Kidney (tissue), 14 donors: ENCODE results near the gene MRPS23. TPM values are rescaled to one million over a fixed set of nuclear protein-coding genes. Genes with fewer than 3 reads are reported as not detected.

ENCODE experiments used
- DNase-seq, 5 donors: peaks; one replicate each; pipeline ENCODE4 v3.0.0-alpha.2; 2013 to 2020
- FAIRE-seq: peaks from 2 replicates; lab custom pipeline; 2012; peaks lifted over from hg19 to GRCh38; lab: Jason Lieb, UNC
- H3K27ac ChIP-seq, 2 donors: one replicate each; pipeline ENCODE4 v1.7.0; 2013; ENCODE audit warnings: low read depth in 2 of 2, low read length in 2 of 2, inconsistent platforms in 1 of 2
- H3K27me3 ChIP-seq: one replicate; pipeline ENCODE4 v1.7.1; 2013; ENCODE audit warnings: low read length, inconsistent platforms; ENCODE audit not compliant: control insufficient read depth, insufficient read depth
- H3K36me3 ChIP-seq, 3 donors: one replicate each; pipeline versions ENCODE4 v1.7.0 to v1.7.1; 2013; ENCODE audit warnings: low read length in 3 of 3, control low read depth in 1 of 3, inconsistent platforms in 1 of 3; ENCODE audit not compliant: insufficient read depth in 3 of 3, control insufficient read depth in 2 of 3
- H3K4me1 ChIP-seq, 3 donors: one replicate each; pipeline versions ENCODE4 v1.7.0 to v1.7.1; 2013; ENCODE audit warnings: low read length in 3 of 3, inconsistent platforms in 1 of 3, low read depth in 1 of 3; ENCODE audit not compliant: control insufficient read depth in 2 of 3, insufficient read depth in 2 of 3
- H3K4me3 ChIP-seq, 3 donors: one replicate each; pipeline versions ENCODE4 v1.7.0 to v1.8.1; 2013; ENCODE audit warnings: low read length in 3 of 3, control low read depth in 1 of 3, inconsistent platforms in 1 of 3
- H3K9ac ChIP-seq, 3 donors: one replicate each; pipeline versions ENCODE4 v1.7.0 to v1.7.1; 2013; ENCODE audit warnings: low read length in 3 of 3, control low read depth in 1 of 3, inconsistent platforms in 1 of 3
- H3K9me3 ChIP-seq, 3 donors: one replicate each; pipeline versions ENCODE4 v1.7.0 to v1.7.1; 2013; ENCODE audit warnings: low read length in 3 of 3, control low read depth in 1 of 3, inconsistent platforms in 1 of 3; ENCODE audit not compliant: control insufficient read depth in 2 of 3, insufficient read depth in 1 of 3
- CTCF ChIP-seq: IDR thresholded peaks from 3 replicates; pipeline ENCODE4 v1.5.1; 2012; ENCODE audit warnings: mild to moderate bottlenecking, moderate library complexity, borderline replicate concordance; ENCODE audit not compliant: insufficient read depth; ENCODE audit errors: extremely low read depth
- intact Hi-C: fragments of 100-400 bp; cut with DNase I; formaldehyde crosslinking; loops from one replicate; pipeline ENCODE4 v1.11.1; 2022
- polyA plus RNA-seq: library from polyadenylated mRNA; stranded (reverse); fragments of 350-450 nt; fragmentation: Illumina TruSeq; extraction: RNeasy Lipid Tissue Mini Kit (QIAGEN cat#74804); gene quantifications from one replicate; pipeline ENCODE4 v1.2.3, GENCODE V29; 2014; ENCODE audit warnings: low read depth, low replicate concordance; ENCODE audit not compliant: insufficient read depth
- total RNA-seq: library from RNA; stranded (reverse); fragmentation: NEBNext Ultra II Directional; extraction: Animal tissue kit (Norgen Biotek cat#: 25700); gene quantifications from one replicate; pipeline ENCODE4 v1.2.1, GENCODE V29; 2021
- donor health status: control.
- donor health status: control.
- donor health status: control.
- donor health status: control.
- donor health status: control.
- donor health status: DM: yes; HTN: yes; CAD: no.
- donor health status: Normal renal cell carcinoma (clear cell type).

The MRPS23 gene
- total and polyA plus RNA-seq, 2 donors from 2014 or later: 40.2 to 75.3 TPM

DNA sequence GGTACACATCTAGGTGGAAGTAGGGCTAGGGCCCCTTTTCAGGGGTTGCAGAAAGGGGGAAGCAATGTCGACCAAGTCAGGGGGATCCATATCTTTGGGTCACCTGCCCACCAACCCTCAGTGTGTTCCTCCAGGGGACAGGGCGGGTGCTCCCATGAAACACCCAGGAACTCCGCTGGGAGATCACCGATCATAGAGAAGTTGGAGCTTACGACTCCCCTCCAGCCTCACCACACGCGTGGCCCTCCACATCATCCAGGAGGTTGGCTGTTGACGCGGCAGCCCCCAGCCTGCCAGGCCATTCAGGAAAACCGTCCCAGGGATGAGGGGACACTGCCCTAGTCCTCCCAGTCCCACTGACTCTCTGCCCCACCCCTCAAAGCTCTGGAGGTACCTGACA lies 17.3 kb upstream of the MRPS23 start:
- Histone ChIP-seq H3K9ac (no peak overlapping the region), H3K27me3 (no peaks in the 10 kb centered on the region), H3K4me3 (no peak overlapping the region), H3K9me3 (no peaks in the 10 kb centered on the region), H3K36me3 (peaks cover 0 to 16% (median 6%) of the 10 kb centered on the region in 3 donors), H3K4me1 (peaks cover 0 to 8% (median 0%) of the 10 kb centered on the region in 3 donors), H3K27ac (no peak overlapping the region)
- peak in 1 of 5 donors; percentile 62 for DNase-seq
- no peak for TF ChIP-seq CTCF
- intact Hi-C loops: no loop called here
- FAIRE-seq: no peak

DNA sequence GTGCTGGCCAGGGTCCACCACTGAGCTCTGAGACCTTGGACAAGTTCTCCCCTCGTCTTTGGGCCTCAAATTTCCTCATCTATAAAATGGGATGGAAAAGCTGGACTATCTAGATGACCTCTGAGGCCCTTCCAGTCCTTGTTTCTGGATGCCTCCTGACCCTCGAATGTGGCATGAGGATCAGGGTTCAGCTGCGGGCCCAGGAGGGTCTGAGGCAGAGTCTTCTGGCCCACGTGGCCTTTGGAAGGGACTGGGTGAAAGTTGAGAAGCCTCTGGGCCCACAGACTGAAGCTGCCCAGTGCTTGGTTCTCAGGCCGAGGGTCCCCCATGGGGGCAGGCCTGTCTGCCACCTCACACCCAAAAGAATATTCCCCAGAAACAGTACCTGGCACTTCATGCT lies 16.9 kb upstream of the MRPS23 start:
- Histone ChIP-seq H3K36me3 (peaks cover 0 to 15% (median 6%) of the 10 kb centered on the region in 3 donors), H3K27me3 (no peaks in the 10 kb centered on the region), H3K4me1 (peaks cover 0 to 12% (median 0%) of the 10 kb centered on the region in 3 donors), H3K4me3 (no peak overlapping the region), H3K9me3 (no peaks in the 10 kb centered on the region), H3K9ac (no peak overlapping the region), H3K27ac (no peak overlapping the region)
- no peak for FAIRE-seq
- peak in 1 of 5 donors; percentile 29 for DNase-seq
- TF ChIP-seq CTCF: no peak
- intact Hi-C loops: no loop called here

GRCh38 chr17:57866319-57866718 lies 16.5 kb upstream of the MRPS23 start:
- H3K4me1 ChIP-seq: peaks cover 0 to 13% (median under 1%) of the 10 kb centered on the region in 3 donors
- peak in 1 of 5 donors; percentile 56 for DNase-seq
- intact Hi-C loops: no loop called here

More at GRCh38 chr17:57866319-57866718, 16.5 kb upstream of the MRPS23 start:
- FAIRE-seq: no peak
- Histone ChIP-seq H3K9me3 (no peaks in the 10 kb centered on the region), H3K27ac (no peak overlapping the region), H3K27me3 (no peaks in the 10 kb centered on the region), H3K4me3 (no peak overlapping the region), H3K36me3 (peaks cover 0 to 15% (median 6%) of the 10 kb centered on the region in 3 donors), H3K9ac (no peak overlapping the region)
- TF ChIP-seq CTCF: no peak
